ENCODE measurements around the gene NPL. TPM values are rescaled to one million over a fixed set of nuclear protein-coding genes. Genes with fewer than 3 reads are reported as not detected.

NPL gene
- polyA plus RNA-seq, 1 donor (not counting 4 experiments of a cell fraction or from before 2014, with no cell fraction given), result 9.0 TPM

GRCh38 chr1:182785181-182785580 is 4.4 kb upstream of the NPL start:
- FAIRE-seq, result no peak
- Histone ChIP-seq H3K36me3 (ENCODE audit: control insufficient read depth in 2 of 2, extremely low read depth in 1 of 2, insufficient read depth in 2 of 2, low read length in 2 of 2) (no peaks in the 10 kb centered on the region), H3K79me2 (ENCODE audit: control insufficient read depth, insufficient read depth, low read length) (no peaks in the 10 kb centered on the region), H3K4me1 (ENCODE audit: control insufficient read depth, extremely low read depth, insufficient read depth, low read length) (peaks cover 9% of the 10 kb centered on the region), H3K27ac (ENCODE audit: control insufficient read depth, insufficient read depth, low read length) (no peak overlapping the region), H3K27me3 (ENCODE audit: control insufficient read depth, extremely low read depth, insufficient read depth, low read length) (peaks cover 7% of the 10 kb centered on the region), H4K20me1 (ENCODE audit: control insufficient read depth, extremely low read depth, insufficient read depth, low read length) (no peaks in the 10 kb centered on the region), H3K4me2 (ENCODE audit: control insufficient read depth, extremely low read depth, insufficient read depth, low read depth, low read length) (no peak overlapping the region), H2AFZ (ENCODE audit: control insufficient read depth, low read length) (no peak overlapping the region), H3K9me1 (ENCODE audit: control insufficient read depth, extremely low read depth, insufficient read depth, low read length) (no peaks in the 10 kb centered on the region), H3K9me3 (ENCODE audit: control insufficient read depth, low read depth, low read length) (no peaks in the 10 kb centered on the region), H3K4me3 (ENCODE audit: control insufficient read depth in 2 of 3, extremely low read depth in 1 of 3, insufficient read depth in 2 of 3, low read depth in 1 of 3, low read length in 3 of 3) (no peak overlapping the region), H3K9ac (ENCODE audit: control insufficient read depth, extremely low read depth, insufficient read depth, low read length) (no peak overlapping the region)
- dilution Hi-C loops (cut with MboI; ENCODE audit: extremely low pct_ligation_motif_present, low sequenced_read_pairs), result loop anchor here (25.0 kb wide), 1 partner anchor 198 kb away; the partner anchor contains the start of gene RNASEL
- no peak for DNase-seq (ENCODE audit: low read depth, low spot score)
- TF ChIP-seq CTCF (optimal IDR thresholded peaks at IDR 0.05 in 1 of 3, IDR thresholded peaks at IDR 0.05 in 1 of 3, conservative IDR thresholded peaks at IDR 0.05 in 1 of 3; ENCODE audit: extremely low read depth in 1 of 3, insufficient read depth in 2 of 3, low read length in 3 of 3) (no peak), EZH2 (IDR thresholded peaks at IDR 0.05; ENCODE audit: low read length) (no peak)

GRCh38 chr1:182786223-182786994 is 3.2 kb upstream of the NPL start:
- TF ChIP-seq EZH2 (IDR thresholded peaks at IDR 0.05; ENCODE audit: low read length) (no peak), CTCF (optimal IDR thresholded peaks at IDR 0.05 in 1 of 3, IDR thresholded peaks at IDR 0.05 in 1 of 3, conservative IDR thresholded peaks at IDR 0.05 in 1 of 3; ENCODE audit: extremely low read depth in 1 of 3, insufficient read depth in 2 of 3, low read length in 3 of 3) (peak; percentile 74 to 88 (median 77))
- DNase-seq (ENCODE audit: low read depth, low spot score) (peak; percentile 23), FAIRE-seq (peak; percentile 51)
- Histone ChIP-seq H3K9me3 (ENCODE audit: control insufficient read depth, low read depth, low read length) (no peaks in the 10 kb centered on the region), H3K9ac (ENCODE audit: control insufficient read depth, extremely low read depth, insufficient read depth, low read length) (no peak overlapping the region), H3K27ac (ENCODE audit: control insufficient read depth, insufficient read depth, low read length) (no peak overlapping the region), H3K4me3 (ENCODE audit: control insufficient read depth in 2 of 3, extremely low read depth in 1 of 3, insufficient read depth in 2 of 3, low read depth in 1 of 3, low read length in 3 of 3) (no peak overlapping the region), H3K9me1 (ENCODE audit: control insufficient read depth, extremely low read depth, insufficient read depth, low read length) (no peaks in the 10 kb centered on the region), H4K20me1 (ENCODE audit: control insufficient read depth, extremely low read depth, insufficient read depth, low read length) (no peaks in the 10 kb centered on the region), H3K36me3 (ENCODE audit: control insufficient read depth in 2 of 2, extremely low read depth in 1 of 2, insufficient read depth in 2 of 2, low read length in 2 of 2) (no peaks in the 10 kb centered on the region), H2AFZ (ENCODE audit: control insufficient read depth, low read length) (no peak overlapping the region), H3K4me1 (ENCODE audit: control insufficient read depth, extremely low read depth, insufficient read depth, low read length) (peaks cover 9% of the 10 kb centered on the region), H3K4me2 (ENCODE audit: control insufficient read depth, extremely low read depth, insufficient read depth, low read depth, low read length) (no peak overlapping the region), H3K79me2 (ENCODE audit: control insufficient read depth, insufficient read depth, low read length) (no peaks in the 10 kb centered on the region), H3K27me3 (ENCODE audit: control insufficient read depth, extremely low read depth, insufficient read depth, low read length) (peaks cover 7% of the 10 kb centered on the region)
- dilution Hi-C loops (cut with MboI; ENCODE audit: extremely low pct_ligation_motif_present, low sequenced_read_pairs), result loop anchor here (25.0 kb wide), 1 partner anchor 199 kb away; the partner anchor contains the start of gene RNASEL

Measured in keratinocyte (primary cell).